HS-5 (cell line): ENCODE measurements around the gene TRAPPC2.

Experiments
- DNase-seq: peaks from one replicate; pipeline ENCODE4 v3.0.0-alpha.2; 2012; ENCODE audit warnings: low read depth

The TRAPPC2 gene

DNA sequence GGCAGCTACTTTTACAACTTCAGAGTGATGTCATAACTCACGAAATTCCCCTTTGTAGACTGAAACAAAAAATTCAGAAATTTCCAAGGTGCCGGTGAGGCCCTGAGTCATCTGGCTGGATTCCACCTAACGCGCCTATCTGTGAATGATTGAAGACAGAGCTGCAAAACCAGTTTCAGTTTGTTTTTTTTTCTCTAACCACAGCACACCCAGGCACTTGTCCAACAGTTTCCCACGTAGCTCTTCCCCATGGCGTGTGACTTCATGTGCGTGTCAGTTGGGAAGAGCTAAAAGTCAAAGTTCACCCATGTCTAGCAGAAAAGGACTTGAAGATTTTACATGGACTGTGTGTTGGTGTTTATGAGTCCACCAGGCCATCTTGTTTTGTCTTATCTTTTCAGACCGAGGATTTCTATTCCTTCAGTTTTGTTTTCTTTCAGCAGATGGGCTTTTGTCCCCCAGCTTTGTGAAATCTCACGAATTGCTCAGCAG, 65.1 kb downstream of the TRAPPC2 start:
- peak; percentile 63 for DNase-seq

DNA sequence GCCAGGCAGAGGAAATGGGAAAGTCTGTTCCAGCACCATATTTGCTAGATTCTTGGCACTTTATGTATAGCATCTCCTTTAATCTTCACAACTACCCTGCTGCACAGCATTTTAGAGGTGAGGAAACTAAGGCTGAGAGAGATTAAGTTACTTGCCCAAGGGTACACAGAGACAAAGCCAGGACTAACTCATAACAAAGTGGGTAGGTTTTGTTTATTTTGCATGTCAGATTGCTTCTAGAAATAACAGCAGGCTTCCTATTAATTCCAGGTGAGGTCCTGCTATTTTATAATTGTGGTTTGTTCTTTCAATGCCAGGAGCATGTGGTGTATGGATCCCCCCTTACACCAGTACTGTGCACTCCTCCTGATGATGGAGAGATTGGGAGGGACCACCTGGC, 66.5 kb downstream of the TRAPPC2 start:
- no peak for DNase-seq

DNA sequence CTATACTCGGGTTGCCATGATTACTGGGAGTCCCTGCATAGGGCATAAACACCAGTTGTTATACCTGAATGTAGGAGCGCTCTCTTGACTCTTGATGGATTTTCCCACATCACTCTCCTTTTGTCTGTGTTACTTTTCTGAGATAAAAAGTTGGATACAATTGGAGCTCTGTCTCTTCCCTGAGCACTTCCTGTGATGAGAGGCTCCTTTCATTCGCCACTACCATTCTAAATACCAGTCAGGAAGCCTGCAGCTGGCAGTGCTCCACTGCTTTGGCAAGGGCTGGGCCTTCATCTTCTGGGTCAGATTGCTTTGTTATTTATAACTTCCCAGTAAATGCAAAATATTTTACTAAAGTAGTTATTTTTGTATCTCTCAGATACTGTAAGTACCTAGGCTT, 67.6 kb downstream of the TRAPPC2 start:
- no peak for DNase-seq

DNA sequence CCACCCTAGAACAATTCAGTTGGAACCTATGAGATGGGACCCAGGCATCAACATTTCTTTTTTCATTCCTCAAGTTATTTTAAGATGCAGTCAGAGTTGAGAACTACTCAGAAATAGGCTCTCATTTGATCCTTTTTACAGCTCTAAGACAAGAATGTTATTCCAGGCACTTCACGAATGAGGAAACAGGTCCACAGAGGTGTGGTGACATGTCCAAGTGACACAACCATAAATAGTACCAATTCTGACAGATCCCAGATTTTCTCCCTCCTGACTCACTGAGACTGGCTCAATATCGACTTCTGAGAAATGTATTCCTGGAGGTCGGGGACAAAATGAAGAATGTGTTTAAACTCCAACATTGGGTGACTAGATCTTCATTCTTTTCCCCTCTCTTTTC, 70.4 kb downstream of the TRAPPC2 start:
- DNase-seq, result no peak

DNA sequence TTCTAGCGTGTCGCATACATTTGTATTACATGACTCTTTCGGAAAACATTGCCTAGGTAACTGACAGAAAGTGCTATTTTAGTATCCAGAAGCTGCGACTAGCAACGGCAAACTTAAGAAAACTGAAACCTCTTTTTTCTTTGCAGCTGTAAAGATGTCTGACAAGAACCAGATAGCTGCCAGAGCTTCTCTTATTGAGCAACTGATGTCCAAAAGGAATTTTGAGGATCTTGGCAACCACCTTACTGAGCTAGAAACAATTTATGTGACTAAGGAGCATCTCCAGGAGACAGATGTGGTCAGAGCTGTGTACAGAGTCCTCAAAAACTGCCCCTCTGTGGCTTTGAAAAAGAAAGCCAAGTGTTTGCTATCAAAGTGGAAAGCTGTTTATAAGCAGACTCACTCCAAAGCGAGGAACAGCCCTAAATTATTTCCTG, 72.0 kb downstream of the TRAPPC2 start:
- no peak for DNase-seq
